Left lung (tissue), 10 donors: ENCODE measurements around the gene TRIM45. TPM values are rescaled to one million over a fixed set of nuclear protein-coding genes. Genes with fewer than 3 reads are reported as not detected.

ENCODE experiments used
- ATAC-seq: fragments of 200-7000 bp; cut with Tn5 transposase; one replicate; pipeline ENCODE4 v1.9.1; 2020; ENCODE audit warnings: moderate library complexity
- DNase-seq, 4 donors: peaks; one replicate each; pipeline ENCODE4 v3.0.0-alpha.2; 2013 to 2020
- H3K27ac ChIP-seq, 2 donors: fragments of 200-600 bp; sonication (generic) in 1 of 2; one replicate each; pipeline versions ENCODE4 v1.5.0 to v1.8.0; 2020 to 2021
- H3K27me3 ChIP-seq, 2 donors: fragments of 200-600 bp; sonication (generic) in 1 of 2; one replicate each; pipeline versions ENCODE4 v1.5.0 to v1.8.0; 2020 to 2021
- H3K36me3 ChIP-seq, 2 donors: fragments of 200-600 bp; sonication (generic) in 1 of 2; one replicate each; pipeline versions ENCODE4 v1.5.0 to v1.8.0; 2020 to 2021
- H3K4me1 ChIP-seq, 2 donors: fragments of 200-600 bp; one replicate each; pipeline ENCODE4 v1.8.0; 2021
- H3K4me3 ChIP-seq, 2 donors: fragments of 200-600 bp; sonication (generic) in 1 of 2; one replicate each; pipeline versions ENCODE4 v1.5.0 to v1.8.0; 2020 to 2021; ENCODE audit warnings: mild to moderate bottlenecking in 1 of 2
- H3K9me3 ChIP-seq, 2 donors: fragments of 200-600 bp; sonication (generic) in 1 of 2; one replicate each; pipeline versions ENCODE4 v1.5.0 to v1.8.0; 2020 to 2021
- CTCF ChIP-seq, 2 donors: fragments of 200-600 bp; sonication (generic) in 1 of 2; IDR thresholded peaks; one replicate each; pipeline versions ENCODE4 v1.5.0 to v1.8.0; 2021; ENCODE audit warnings: antibody characterized with exemption in 2 of 2
- intact Hi-C, 2 donors: fragments of 100-400 bp; cut with DNase I; formaldehyde crosslinking; loops; one replicate each; pipeline versions ENCODE4 v1.11.2 to v1.14.2; 2022
- polyA plus RNA-seq, 6 donors: library from polyadenylated mRNA; unstranded; fragments of 120-200 nt; gene quantifications; one replicate each; pipeline ENCODE4 v1.2.1, GENCODE V29; 2013; ENCODE audit not compliant: insufficient read length in 6 of 6
- total RNA-seq, 2 donors: library from RNA; stranded (reverse); fragmentation: NEBNext Ultra II Directional; extraction: Animal tissue kit (Norgen Biotek cat#: 25700); gene quantifications; one replicate each; pipeline ENCODE4 v1.2.1, GENCODE V29; 2021
- donor health status: DM: no; HTN: yes; CAD: no.
- donor health status: DM: no; HTN: no; CAD: no.

TRIM45 gene
- total and polyA plus RNA-seq, 8 donors: 2.6 to 18.9 (median 17.2) TPM

- intact Hi-C loops: no loop called here
- H3K4me1 ChIP-seq: no peaks in the 10 kb centered on the region
- H3K4me3 ChIP-seq: no peak overlapping the region
- ATAC-seq (no peak), DNase-seq (no peak)
- no peak for TF ChIP-seq CTCF (IDR thresholded peaks at IDR 0.05)
- no peaks in the 10 kb centered on the region for H3K9me3 ChIP-seq
- no peaks in the 10 kb centered on the region for H3K36me3 ChIP-seq
- H3K27me3 ChIP-seq: no peaks in the 10 kb centered on the region
- H3K27ac ChIP-seq: no peak overlapping the region
These were observed 20.7 kb upstream of the TRIM45 start for GRCh38 chr1:117142200-117142599.

GRCh38 chr1:117138561-117138960 lies 17.0 kb upstream of the TRIM45 start:
- DNase-seq (no peak), ATAC-seq (no peak)
- intact Hi-C loops: no loop called here
- Histone ChIP-seq H3K4me3 (no peak overlapping the region), H3K36me3 (no peaks in the 10 kb centered on the region), H3K4me1 (no peaks in the 10 kb centered on the region), H3K27me3 (no peaks in the 10 kb centered on the region), H3K27ac (no peak overlapping the region), H3K9me3 (no peaks in the 10 kb centered on the region)
- TF ChIP-seq CTCF (IDR thresholded peaks at IDR 0.05): no peak

- intact Hi-C loops: no loop called here
These were observed 16.6 kb upstream of the TRIM45 start for GRCh38 chr1:117138106-117138505.

GRCh38 chr1:117137281-117137855 lies 15.8 kb upstream of the TRIM45 start:
- no peak for TF ChIP-seq CTCF (IDR thresholded peaks at IDR 0.05)
- Histone ChIP-seq H3K4me3 (no peak overlapping the region), H3K27ac (no peak overlapping the region), H3K36me3 (no peaks in the 10 kb centered on the region), H3K27me3 (no peaks in the 10 kb centered on the region), H3K9me3 (no peaks in the 10 kb centered on the region), H3K4me1 (no peaks in the 10 kb centered on the region)
- intact Hi-C loops: no loop called here
- no peak for DNase-seq
- ATAC-seq: no peak

More at GRCh38 chr1:117138106-117138505, 16.6 kb upstream of the TRIM45 start:
- TF ChIP-seq CTCF (IDR thresholded peaks at IDR 0.05): no peak
- H3K9me3 ChIP-seq: no peaks in the 10 kb centered on the region
- no peak overlapping the region for H3K4me3 ChIP-seq
- H3K27ac ChIP-seq: no peak overlapping the region
- H3K36me3 ChIP-seq: no peaks in the 10 kb centered on the region
- H3K4me1 ChIP-seq: no peaks in the 10 kb centered on the region
- DNase-seq (no peak), ATAC-seq (no peak)
- no peaks in the 10 kb centered on the region for H3K27me3 ChIP-seq

GRCh38 chr1:117136749-117137148 lies 15.2 kb upstream of the TRIM45 start:
- ATAC-seq (no peak), DNase-seq (no peak)
- no peaks in the 10 kb centered on the region for H3K36me3 ChIP-seq
- no peak overlapping the region for H3K27ac ChIP-seq
- no peaks in the 10 kb centered on the region for H3K27me3 ChIP-seq
- no peak for TF ChIP-seq CTCF (IDR thresholded peaks at IDR 0.05)
- no peak overlapping the region for H3K4me3 ChIP-seq
- intact Hi-C loops: no loop called here
- H3K9me3 ChIP-seq: no peaks in the 10 kb centered on the region
- H3K4me1 ChIP-seq: no peaks in the 10 kb centered on the region
